Epithelial cell of proximal tubule (primary cell): ENCODE results near the gene POLE. TPM values are rescaled to one million over a fixed set of nuclear protein-coding genes. Genes with fewer than 3 reads are reported as not detected.

Experiments used
- DNase-seq: peaks from one replicate; pipeline ENCODE4 v3.0.0-alpha.2; 2011; ENCODE audit warnings: low read depth
- H3K4me3 ChIP-seq: 2 replicates; pipeline ENCODE4 v1.5.1; 2011; ENCODE audit warnings: low read depth, mild to moderate bottlenecking, low read length
- total RNA-seq: library from RNA; depleted of rRNA; stranded (reverse); fragments of >200 nt; gene quantifications from 2 replicates; pipeline ENCODE4 v1.2.3, GENCODE V29; 2015
- TF ChIP-seq, protein P1 (sequence below): conservative IDR thresholded peaks from 2 replicates; pipeline ENCODE4 v1.5.1; 2012; ENCODE audit warnings: low read depth, mild to moderate bottlenecking, low read length

The POLE gene
- total RNA-seq, 1 donor from 2014 or later: 37.9 TPM

- DNase-seq: no peak
- H3K4me3 ChIP-seq: no peak overlapping the region
- TF ChIP-seq, protein P1, sequence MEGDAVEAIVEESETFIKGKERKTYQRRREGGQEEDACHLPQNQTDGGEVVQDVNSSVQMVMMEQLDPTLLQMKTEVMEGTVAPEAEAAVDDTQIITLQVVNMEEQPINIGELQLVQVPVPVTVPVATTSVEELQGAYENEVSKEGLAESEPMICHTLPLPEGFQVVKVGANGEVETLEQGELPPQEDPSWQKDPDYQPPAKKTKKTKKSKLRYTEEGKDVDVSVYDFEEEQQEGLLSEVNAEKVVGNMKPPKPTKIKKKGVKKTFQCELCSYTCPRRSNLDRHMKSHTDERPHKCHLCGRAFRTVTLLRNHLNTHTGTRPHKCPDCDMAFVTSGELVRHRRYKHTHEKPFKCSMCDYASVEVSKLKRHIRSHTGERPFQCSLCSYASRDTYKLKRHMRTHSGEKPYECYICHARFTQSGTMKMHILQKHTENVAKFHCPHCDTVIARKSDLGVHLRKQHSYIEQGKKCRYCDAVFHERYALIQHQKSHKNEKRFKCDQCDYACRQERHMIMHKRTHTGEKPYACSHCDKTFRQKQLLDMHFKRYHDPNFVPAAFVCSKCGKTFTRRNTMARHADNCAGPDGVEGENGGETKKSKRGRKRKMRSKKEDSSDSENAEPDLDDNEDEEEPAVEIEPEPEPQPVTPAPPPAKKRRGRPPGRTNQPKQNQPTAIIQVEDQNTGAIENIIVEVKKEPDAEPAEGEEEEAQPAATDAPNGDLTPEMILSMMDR: no peak
These were observed 51.8 kb downstream of the POLE start for GRCh38 chr12:132635076-132635955.

- H3K4me3 ChIP-seq: no peak overlapping the region
- DNase-seq: no peak
- TF ChIP-seq, protein P1: no peak
These were observed 52.6 kb downstream of the POLE start for GRCh38 chr12:132634411-132634990.

- TF ChIP-seq, protein P1: no peak
- DNase-seq: no peak
- no peak overlapping the region for H3K4me3 ChIP-seq
These were observed 53.2 kb downstream of the POLE start for GRCh38 chr12:132633901-132634300.

GRCh38 chr12:132633398-132633797 is 53.7 kb downstream of the POLE start:
- no peak for DNase-seq
- TF ChIP-seq, protein P1: no peak
- no peak overlapping the region for H3K4me3 ChIP-seq

DNA sequence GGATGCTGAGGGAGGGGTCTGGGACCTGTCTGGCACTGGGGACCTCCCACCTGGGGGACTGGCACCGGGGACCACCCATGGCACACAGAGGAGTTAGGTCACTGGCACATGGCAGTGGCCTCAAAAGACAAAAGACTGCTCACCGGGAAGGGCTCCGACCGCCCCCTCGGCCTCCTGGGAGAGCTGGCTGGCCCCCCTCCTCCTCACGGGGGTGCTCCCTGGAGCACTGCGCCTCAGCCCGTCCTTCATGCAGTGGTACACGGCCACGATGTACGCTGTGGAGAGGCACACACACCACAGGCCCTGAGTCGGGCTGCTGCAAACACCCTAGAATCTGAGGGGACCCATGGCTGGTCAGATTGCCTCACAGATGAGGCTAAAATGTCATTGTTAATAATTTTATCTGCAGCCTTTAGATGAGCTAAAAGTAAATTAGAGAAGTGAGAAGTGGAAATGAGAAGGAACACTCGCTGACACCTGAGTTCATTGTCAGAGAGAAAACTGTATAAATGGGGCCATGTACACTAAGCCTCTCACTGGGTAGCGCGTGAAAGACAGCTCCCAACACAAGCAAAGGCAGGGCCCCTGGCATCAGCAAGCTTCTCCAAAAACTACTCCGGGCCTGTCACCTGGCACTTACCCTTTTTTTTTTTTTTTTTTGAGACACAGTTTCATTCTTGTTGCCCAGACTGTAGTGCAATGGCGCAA is 54.5 kb downstream of the POLE start:
- TF ChIP-seq, protein P1: no peak
- no peak overlapping the region for H3K4me3 ChIP-seq
- no peak for DNase-seq

DNA sequence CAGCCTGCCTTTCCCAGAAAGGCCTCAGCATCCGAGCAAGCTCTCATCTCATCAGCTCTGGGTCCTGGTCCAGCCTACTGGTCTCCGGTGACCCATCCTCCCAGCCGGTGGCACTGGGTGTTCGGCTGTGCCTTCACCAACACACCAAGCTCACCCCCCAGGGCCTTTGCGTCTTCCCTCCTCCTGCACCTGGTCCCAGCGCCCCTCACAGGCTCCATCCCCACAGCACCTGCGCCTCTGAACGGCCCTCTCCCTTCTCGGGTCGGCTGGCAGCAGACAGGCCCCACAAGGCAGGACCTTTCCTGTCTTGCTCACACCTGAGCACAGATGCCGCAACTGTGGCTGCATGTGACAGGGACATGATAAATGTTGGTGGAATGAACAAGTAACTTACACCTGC is 55.5 kb downstream of the POLE start:
- DNase-seq: no peak

More for the DNA sequence above, 55.5 kb downstream of the POLE start:
- TF ChIP-seq, protein P1: no peak
- no peak overlapping the region for H3K4me3 ChIP-seq
